NCI-H748 (cell line): Measurements from ENCODE around the gene TFDP1.
"Not testable (repeated sequence)": the region's sequence is repeated elsewhere in the genome, so short reads cannot be mapped to it uniquely, and the experiment has no call there.

Source experiments
- DNase-seq: peaks from one replicate; lab custom pipeline; 2025; ENCODE audit not compliant: unreplicated experiment; lab: John Stamatoyannopoulos, UW

Gene TFDP1

DNA sequence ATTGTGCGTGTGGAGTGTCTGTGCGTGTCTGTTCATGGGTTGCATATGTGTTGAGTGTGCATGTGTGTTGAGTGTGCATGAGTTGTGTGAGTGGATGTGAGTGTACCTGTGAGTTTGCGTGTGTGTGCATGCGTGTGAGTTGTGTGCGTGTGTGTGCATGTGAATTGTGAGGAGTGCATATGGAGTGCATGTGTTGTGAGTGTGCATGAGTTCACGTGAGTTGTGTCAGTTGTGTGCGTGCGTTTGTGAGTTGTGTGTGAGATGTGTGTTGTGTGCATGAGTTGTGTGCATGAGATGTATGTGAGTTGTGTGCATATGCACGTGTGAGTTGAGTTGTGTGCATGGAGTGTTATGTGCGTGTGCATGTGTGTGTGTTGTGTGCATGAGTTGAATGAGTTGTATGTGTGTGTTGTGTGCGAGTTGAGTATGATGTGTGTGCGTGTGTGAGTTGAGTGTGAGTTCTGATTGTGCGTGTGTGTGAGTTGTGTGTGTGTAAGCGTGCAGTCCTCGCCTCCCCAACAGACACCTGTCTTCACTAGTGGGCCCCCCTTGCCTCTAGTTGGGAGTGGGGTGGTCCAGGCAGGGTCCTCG is 29.3 kb downstream of the TFDP1 start:
- DNase-seq = no peak

DNA sequence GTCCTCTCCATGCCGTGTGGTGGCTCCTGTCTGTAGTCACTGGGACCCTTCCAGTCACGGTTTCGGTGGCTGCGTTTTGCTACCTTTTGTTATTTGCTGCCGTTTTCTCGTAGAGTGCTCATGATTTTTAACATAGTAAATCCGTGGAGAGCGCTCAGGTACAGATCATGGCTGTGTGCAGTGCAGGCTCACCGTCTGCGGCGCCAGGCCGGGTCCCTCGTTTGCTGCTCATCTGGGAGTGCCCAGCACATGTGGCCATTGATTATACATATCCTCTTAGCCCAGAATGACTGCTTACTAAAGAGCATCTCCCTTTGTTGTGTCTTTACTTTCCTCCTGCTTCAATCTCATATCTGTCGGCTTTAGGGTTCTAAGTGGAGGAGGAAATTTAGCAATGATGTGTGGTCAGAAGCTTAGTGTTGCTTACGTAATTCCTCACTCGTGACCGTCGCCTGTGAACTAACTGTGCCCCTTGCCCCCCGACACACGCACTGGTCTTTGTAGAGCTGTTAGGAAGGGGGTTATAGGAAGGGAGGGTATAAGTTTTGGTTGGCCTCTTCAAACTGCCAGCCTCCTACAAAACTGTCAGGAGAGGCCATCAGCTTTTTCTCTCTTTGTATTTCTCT is 31.8 kb downstream of the TFDP1 start:
- DNase-seq = no peak

DNA sequence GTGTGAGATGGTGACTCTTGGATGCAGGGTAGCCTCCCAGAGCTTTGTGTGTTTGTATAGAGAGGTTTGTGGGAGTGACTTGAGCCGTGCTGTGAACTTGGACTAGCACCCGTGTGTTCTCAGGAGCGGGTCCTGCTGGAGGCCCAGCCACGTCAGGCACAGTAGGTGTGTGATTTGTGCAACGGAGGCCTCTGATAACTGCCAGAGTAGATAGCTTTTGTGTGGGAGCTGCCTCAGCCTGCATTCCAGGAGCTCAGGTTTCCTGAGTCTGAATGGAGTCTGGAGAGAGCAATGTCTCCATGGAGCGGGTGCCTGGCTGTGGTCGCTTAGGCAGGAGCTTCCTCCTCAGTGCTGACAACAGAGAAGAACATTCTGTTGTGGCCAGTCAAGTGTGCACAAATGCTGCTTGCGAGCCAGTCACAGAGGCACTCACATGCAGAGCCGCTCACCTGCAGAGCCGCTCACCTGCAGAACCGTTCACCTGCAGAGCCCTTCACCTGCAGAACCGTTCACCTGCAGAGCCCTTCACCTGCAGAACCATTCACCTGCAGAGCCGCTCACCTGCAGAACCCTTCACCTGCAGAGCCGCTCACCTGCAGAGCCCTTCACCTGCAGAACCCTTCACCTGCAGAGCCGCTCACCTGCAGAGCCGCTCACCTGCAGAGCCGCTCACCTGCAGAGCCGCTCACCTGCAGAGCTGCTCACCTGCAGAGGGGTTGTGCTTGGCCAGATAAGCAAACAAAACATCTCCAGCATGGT is 32.6 kb downstream of the TFDP1 start:
- peak; percentile 72 for DNase-seq

DNA sequence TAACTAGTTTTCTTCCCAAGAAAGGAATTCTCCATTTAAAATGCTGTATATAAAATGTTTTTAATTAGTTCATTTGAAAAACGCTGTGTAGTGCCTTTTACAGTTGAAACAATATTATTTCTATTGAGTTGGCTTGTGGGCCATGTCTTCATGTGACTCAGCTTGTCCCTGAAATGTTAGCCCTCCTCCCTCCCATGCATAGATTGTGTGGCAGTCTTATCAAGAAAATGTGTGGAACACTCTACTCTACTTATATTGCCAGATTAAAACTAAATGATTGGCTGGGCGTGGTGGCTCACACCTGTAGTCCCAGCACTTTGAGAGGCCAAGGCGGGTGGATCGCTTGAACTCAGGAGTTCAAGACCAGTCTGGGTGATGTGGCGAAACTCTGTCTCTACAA is 33.4 kb downstream of the TFDP1 start:
- no peak for DNase-seq

DNA sequence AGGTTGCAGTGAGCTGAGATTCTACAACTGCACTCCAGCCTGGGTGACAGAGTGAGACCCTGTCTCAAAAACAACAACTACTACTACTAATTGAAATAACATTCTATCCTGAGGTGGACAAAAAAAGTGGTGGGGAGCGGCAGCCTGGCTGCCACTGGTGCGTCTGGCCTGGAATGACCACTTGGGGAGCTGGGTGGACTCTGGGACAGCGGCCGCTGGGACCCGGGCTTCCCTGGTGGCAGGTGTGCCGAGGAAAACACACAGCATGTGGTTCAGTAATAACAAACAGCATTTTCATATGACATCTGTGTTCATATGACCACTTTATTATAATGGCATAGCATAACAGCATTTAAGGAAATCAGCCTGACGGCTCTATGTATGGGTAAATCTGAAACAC is 33.9 kb downstream of the TFDP1 start:
- peak; percentile 14 for DNase-seq

DNA sequence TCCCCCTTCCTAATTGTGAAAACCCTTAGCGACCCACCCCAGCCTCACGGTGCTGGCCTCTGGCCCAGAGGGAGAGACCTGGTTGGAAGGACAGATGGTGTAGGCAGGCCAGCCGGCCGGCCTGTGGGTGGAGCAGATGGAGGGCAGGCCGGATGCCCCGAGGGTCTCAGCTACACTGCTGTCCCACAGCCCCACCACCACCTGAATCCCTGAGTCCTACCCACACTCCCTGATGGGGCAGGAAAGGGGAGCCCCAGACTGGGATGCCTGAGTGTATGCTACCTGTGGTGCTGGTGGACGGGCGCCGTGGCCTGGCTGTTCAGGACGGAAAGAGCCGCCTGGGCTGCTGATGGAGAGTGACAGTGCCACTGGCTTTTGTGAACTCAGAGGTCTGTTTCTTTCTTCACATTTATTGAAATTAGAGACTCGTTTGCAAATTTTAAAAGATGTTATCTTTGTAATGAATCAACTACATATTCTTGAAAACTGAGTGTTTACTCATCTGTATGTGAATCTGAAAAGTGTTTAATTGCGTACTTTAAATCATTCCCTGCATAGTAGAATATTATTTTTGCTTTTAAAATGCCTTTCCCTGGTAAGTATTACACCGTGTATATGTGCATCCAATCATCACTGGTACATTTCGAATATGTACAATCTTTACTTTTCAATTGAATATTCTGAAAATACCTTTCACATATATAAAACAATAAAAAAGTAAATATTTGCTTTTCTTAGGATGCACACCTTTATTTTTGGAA is 35.7 kb downstream of the TFDP1 start:
- DNase-seq = no peak

DNA sequence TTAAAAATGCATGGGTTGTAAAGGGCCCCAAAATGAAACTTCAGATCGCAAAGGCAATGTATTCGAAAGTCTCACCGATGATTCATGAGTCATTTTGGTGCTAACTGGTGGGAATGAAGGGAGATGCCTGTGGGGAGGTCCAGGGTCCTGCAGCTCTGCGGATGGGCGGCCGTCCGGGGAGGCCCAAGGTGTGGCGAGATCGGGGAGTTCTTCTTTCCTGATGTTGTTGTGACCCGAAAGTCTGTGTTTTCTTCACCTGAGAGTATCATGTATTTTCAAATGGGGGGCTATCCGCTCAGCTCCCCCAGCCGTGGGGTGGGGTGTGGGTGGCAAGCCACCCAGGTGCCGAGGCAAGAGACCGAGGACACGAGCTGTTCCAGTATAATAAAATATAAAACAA is 36.5 kb downstream of the TFDP1 start:
- no peak for DNase-seq

DNA sequence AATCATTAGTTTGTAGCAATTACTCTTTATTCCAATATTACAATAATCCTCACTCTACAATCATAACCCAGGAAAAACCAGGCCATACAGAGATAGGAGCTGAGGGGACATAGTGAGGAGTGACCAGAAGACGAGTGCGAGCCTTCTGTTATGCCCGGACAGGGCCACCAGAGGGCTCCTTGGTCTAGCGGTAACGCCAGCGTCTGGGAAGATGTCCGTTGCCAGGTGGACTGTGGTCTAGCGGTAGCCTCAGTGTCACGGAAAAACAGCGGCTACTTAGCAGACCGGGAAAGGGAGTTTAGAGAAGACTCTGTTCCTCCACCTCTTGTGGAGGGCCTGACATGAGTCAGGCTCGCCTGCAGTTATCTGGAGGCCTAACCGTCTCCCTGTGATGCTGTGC is 36.9 kb downstream of the TFDP1 start:
- DNase-seq = peak; percentile 11

DNA sequence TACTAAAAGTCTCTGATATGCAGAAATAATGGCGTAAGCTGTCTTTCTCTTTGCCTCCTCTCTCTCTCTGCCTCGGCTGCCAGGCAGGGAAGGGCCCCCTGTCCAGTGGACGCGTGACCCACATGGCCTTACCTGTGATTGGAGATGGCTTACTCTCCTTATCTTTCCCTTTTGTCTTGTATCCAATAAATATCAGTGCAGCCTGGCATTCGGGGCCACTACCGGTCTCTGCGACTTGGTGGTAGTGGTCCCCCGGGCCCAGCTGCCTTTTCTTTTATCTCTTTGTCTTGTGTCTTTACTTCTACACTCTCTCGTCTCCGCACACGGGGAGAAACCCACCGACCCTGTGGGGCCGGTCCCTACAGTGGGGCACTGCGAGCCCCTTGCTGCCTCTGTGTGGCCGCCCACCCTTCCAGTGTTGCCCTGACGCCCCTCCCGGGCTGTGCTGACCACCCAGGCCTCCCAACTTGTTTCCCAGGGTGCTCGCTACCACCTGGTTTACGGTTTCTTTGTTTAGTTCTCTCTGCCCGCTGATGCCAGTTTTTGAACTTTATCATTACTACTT is 37.5 kb downstream of the TFDP1 start:
- DNase-seq = not testable (repeated sequence)

DNA sequence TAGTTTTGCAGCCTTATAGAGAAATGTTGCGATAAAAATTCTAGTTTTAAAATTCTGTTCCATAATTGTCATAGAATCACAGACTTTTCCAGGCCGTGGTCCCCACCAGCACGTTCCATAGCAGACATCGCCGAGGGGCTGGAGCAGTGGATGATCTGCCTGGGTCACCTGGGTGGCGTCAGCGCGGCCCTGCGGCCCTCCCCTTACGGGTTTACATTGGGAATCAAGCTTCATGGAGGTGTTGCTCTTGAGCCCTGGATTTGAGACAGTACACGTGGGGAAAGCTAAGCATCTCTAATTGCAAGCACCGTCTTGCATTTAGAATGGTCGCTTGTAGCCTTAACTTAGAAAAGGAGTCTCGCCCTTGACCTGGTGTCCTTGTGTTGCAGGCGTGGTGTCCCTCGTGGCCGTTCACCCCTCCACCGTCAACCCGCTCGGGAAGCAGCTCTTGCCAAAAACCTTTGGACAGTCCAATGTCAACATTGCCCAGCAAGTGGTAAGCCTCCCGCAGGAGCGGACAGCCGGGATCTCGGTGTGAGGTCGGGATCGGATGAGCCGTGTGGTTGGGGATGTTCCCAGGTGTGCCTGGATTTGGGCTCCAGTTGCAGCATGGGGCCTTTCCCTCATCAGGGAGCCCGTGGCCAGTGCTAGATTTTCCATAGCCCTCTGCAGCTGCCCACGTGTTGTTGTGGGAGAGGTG is 38.4 kb downstream of the TFDP1 start:
- DNase-seq = no peak

DNA sequence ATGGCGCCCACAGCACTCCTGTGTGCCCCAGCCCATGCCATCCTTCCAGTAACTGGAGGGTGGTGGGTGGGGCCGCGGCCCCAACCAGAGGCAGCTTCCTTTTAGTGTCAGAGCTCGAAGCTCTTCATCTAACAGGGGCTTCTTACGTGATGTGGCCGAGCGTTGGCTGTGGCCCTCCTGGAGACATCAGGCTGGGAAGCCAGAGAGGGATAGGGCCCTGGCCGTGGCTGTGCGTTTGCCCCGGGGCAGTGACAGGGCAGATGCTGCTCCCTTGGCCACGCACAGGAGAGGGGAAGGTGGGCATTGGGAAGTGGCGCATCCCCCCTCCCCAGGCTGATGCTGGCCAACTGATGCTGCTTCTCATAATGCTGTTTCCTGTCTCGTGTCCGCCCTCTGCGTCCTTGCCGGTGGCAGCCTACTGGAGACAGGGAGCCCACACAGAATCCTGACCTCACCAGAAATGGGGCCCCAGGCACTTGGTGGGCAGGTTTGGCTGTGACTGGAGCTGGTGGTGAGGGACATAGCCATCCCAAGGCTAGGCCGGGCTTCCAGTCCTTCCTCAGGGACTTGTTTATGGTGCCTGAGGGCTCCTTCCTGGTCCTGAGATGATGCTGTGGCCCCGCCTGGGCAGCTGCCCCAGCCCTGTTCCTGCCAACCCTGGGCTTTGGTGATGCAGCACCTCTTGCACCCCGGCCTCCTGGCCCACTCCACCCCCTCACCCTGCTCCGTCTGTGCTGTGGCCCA is 39.1 kb downstream of the TFDP1 start:
- no peak for DNase-seq

DNA sequence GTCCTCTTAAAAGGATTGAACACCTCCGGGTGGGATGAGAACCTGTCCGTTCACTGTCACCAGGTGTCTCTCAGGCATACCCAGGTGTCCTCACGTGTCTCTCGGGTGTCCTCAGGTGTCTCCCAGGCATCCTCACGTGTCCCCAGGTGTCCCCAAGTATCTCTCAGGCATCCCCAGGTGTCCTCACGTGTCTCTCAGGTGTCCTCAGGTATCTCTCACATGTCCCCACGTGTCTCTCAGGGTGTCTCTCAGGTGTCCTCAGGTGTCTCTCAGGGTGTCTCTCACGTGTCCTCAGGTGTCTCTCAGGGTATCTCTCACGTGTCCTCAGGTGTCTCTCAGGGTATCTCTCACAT is 39.7 kb downstream of the TFDP1 start:
- no peak for DNase-seq

DNA sequence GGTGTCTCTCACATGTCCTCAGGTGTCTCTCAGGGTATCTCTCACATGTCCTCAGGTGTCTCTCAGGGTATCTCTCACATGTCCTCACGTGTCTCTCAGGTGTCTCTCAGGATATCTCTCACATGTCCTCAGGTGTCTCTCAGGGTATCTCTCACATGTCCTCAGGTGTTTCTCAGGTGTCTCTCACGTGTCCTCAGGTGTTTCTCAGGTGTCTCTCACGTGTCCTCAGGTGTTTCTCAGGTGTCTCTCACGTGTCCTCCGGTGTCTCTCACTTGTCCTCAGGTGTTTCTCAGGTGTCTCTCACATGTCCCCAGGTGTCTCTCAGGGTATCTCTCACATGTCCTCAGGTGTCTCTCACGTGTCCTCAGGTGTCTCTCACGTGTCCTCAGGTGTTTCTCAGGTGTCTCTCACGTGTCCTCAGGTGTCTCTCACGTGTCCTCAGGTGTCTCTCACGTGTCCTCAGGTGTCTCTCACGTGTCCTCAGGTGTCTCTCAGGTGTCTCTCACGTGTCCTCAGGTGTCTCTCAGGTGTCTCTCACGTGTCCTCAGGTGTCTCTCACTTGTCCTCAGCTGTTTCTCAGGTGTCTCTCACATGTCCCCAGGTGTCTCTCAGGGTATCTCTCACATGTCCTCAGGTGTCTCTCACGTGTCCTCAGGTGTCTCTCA is 40.2 kb downstream of the TFDP1 start:
- not testable (repeated sequence) for DNase-seq

DNA sequence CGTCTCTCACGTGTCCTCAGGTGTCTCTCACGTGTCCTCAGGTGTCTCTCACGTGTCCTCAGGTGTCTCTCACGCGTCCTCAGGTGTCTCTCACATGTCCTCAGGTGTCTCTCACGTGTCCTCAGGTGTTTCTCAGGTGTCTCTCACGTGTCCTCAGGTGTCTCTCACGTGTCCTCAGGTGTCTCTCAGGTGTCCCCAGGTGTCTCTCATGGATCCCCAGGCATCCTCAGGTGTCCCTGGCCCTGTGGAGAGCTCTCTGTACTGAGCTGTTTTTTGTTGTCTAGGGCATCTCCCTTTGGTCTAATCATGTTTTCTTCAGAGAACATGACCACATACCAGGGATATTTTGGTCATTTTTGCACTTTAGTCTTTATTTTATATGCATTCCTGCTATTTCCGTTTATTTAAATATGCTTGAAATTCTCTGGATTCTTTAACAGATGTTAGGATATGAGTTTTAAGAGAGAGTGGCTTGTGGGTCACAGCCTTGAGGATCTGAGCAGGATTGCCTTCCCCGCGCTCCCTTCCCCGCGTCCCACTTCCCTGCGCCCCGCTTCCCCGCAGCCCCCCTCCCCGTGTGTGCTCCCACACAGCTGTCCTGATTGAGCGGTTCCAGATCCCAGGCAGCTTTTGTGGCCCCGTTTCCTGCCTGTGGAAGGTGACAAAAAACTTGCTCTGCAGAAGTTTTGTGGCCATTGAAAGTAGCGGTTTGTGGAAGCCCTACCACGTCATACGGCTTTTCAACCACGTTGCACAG is 41.6 kb downstream of the TFDP1 start:
- DNase-seq = no peak

DNA sequence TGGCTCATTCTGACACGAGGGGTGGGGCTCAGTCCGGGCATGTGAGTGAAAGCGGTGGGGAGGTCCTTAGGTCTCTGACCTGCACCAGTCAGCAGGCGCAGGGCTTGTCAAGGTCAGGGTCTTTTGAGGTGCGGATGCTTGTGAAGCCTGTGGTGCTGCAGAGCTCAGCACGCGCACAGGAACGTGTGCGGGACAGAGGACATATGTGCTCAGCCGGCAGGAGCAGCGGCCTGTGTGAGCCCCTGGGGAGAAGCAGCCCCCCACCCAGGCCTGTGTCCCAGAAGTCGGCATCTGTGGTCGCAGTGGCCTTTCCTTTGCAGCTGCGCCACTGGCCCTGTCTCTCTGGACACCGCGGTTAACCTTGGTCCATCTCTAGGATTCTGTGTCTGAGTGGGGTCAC is 42.6 kb downstream of the TFDP1 start:
- no peak for DNase-seq

DNA sequence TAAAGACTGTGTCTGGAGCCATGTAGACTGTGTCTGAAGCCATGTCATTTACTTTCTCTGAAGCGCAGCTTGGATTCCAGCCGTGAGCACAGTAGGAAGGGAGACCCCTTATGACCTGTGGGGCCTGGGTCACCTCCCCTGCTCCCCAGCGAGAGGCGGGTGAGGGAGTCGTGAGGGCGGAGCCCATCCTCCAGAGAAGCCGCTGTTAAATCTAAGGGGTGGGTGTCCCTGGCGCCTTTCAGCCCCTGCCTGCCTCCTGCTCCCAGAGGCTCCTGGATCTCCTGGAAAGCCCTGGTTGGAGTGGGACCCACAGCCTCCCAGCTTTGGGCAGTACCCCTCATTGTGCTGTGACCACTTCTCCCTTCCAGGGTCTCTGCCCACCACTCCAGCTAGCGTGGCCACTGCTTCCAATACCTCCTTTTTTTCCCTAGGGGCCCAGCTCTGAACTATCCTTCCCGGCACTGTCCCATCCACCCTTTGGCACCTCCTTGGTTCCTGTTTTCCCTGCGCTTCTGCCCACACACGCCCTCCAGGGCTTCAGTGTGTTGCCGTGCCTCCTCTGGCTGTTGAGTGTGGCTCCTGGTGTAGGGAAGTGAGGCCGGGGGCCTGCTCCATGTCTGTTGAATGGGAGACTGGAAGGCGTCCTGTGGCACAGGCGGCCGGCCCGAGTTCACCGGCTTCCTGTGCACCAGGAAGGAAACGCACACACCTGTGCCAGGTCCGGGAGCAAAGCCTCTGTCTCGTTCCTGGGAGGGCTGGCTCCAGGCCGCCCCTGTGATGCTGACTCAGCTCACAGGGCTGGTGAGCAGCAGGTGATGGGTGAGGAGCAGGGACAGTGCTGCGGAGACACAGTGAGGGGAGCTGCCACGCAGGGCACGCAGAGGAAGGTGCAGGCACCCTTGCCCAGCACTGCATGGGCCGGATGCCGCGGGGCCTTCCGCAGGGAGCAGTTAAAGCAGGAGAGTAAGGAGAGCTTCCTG is 44.0 kb downstream of the TFDP1 start:
- no peak for DNase-seq

DNA sequence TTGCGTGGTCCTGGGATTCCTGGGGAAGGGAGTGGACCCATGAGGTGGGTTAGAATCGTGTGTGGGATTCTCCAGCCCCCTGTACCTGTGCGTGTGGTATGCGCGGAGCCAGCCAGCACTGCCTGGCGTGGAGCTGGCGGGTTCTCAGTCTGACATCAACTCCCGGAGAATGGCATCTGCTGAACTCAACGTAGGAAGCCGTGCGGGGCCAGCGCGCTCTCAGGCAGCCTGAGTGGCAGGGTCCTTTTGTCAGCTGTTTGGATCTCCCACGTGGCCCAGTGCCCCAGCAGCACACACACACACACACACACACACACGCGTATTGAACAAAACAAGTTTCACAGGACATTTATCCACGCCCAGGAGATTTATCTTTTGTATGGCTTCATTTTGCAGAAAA is 45.3 kb downstream of the TFDP1 start:
- DNase-seq = peak; percentile 80

DNA sequence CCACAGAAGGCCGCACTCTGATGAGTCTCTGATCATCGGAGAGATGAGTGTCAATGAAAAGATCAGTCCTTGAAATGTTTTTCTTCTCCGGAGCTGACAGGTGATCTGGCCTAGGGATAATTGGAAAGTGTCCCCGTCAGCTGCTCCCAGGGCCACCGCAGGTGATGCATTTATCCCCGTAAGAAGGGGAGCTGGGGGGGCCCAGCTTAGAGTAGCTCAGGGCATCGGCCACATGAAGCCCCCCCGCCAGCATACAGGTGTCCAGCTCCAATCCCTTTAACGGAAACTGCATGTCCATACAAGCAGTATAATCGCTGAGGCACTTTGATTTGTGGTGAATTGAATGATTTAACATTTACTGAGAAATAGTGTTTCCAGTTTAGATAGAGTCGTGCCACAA is 45.7 kb downstream of the TFDP1 start:
- DNase-seq = peak; percentile 84
